Measurements from ENCODE around the gene GYS1.
"Not testable (repeated sequence)": the region's sequence is repeated elsewhere in the genome, so short reads cannot be mapped to it uniquely, and the experiment has no call there.

- not testable (repeated sequence) for TF ChIP-seq GATA3, GATA2 (IDR thresholded peaks at IDR 0.05; ENCODE audit: low read depth, low read length)
Observed at GRCh38 chr19:49036815-49037214, 43.7 kb upstream of the GYS1 start, which contains the start of gene CGB1.

All from SH-SY5Y (cell line).